MM.1S (cell line): ENCODE results near the gene ATG101.

ENCODE experiments used
- DNase-seq: peaks from one replicate; pipeline ENCODE4 v3.0.0-alpha.2; 2015
- H2AFZ ChIP-seq: fragments of 300-600 bp; sonication (generic); 2 replicates; pipeline ENCODE4 v1.6.0; 2016; ENCODE audit warnings: antibody characterized with exemption, low read length
- H3F3A ChIP-seq: fragments of 300-600 bp; sonication (generic); 2 replicates; pipeline ENCODE4 v1.6.1; 2016; ENCODE audit warnings: mild to moderate bottlenecking, antibody characterized with exemption, low read length, moderate library complexity, mixed read lengths; ENCODE audit not compliant: insufficient read depth
- H3K27ac ChIP-seq: fragments of 300-600 bp; sonication (generic); 2 replicates; pipeline ENCODE4 v1.5.1; 2016; ENCODE audit warnings: mild to moderate bottlenecking, low read length
- H3K27me3 ChIP-seq: fragments of 300-600 bp; sonication (generic); replicated peaks from 2 replicates; pipeline ENCODE4 v1.6.0; 2016; ENCODE audit warnings: low read length; ENCODE audit not compliant: insufficient read depth
- H3K36me3 ChIP-seq: fragments of 300-600 bp; sonication (generic); replicated peaks from 2 replicates; pipeline ENCODE4 v1.6.1; 2016; ENCODE audit warnings: mild to moderate bottlenecking, low read length, mixed read lengths; ENCODE audit not compliant: insufficient read depth
- H3K4me1 ChIP-seq: fragments of 300-600 bp; sonication (generic); 2 replicates; pipeline ENCODE4 v1.6.1; 2016; ENCODE audit warnings: low read length, mixed read lengths
- H3K4me2 ChIP-seq: fragments of 300-600 bp; sonication (generic); 2 replicates; pipeline ENCODE4 v1.6.0; 2016; ENCODE audit warnings: low read depth, low read length
- H3K4me3 ChIP-seq: fragments of 300-600 bp; sonication (generic); 2 replicates; pipeline ENCODE4 v1.5.1; 2016; ENCODE audit warnings: low read length, mixed read lengths
- H3K79me2 ChIP-seq: fragments of 300-600 bp; sonication (generic); 2 replicates; pipeline ENCODE4 v1.6.1; 2016; ENCODE audit warnings: mixed run types, low read length, mixed read lengths
- H3K9ac ChIP-seq: fragments of 300-600 bp; sonication (generic); 2 replicates; pipeline ENCODE4 v1.6.1; 2016; ENCODE audit warnings: low read length, mixed read lengths
- H3K9me2 ChIP-seq: fragments of 300-600 bp; sonication (generic); replicated peaks from 2 replicates; pipeline ENCODE4 v1.6.1; 2016; ENCODE audit warnings: mild to moderate bottlenecking, low read length, mixed read lengths; ENCODE audit not compliant: insufficient read depth
- H3K9me3 ChIP-seq: fragments of 300-600 bp; sonication (generic); replicated peaks from 2 replicates; pipeline ENCODE4 v1.6.1; 2016; ENCODE audit warnings: mild to moderate bottlenecking, low read length, mixed read lengths; ENCODE audit not compliant: insufficient read depth
- H4K20me1 ChIP-seq: fragments of 300-600 bp; sonication (generic); 2 replicates; pipeline ENCODE4 v1.6.1; 2016; ENCODE audit warnings: mild to moderate bottlenecking, low read length, moderate library complexity, mixed read lengths; ENCODE audit not compliant: insufficient read depth
- CTCF ChIP-seq: fragments of 300-600 bp; sonication (generic); IDR thresholded peaks from 2 replicates; pipeline ENCODE4 v1.5.1; 2016; ENCODE audit warnings: antibody characterized with exemption, low read length, mixed read lengths
- EZH2 ChIP-seq: fragments of 300-600 bp; sonication (generic); optimal IDR thresholded peaks from 2 replicates; pipeline ENCODE3; 2017; ENCODE audit warnings: low read depth, mild to moderate bottlenecking, antibody characterized with exemption, low read length, mixed read lengths
- EZH2phosphoT487 ChIP-seq: fragments of 300-600 bp; sonication (generic); IDR thresholded peaks from 2 replicates; pipeline ENCODE4 v1.6.1; 2018; ENCODE audit warnings: antibody characterized with exemption, low read length

ATG101 gene

GRCh38 chr12:52054833-52055730, 14.7 kb upstream of the ATG101 start:
- Histone ChIP-seq H3K4me1 (peaks cover 22% of the 10 kb centered on the region), H3K9ac (no peak overlapping the region), H3K27ac (no peak overlapping the region), H2AFZ (no peak overlapping the region), H3K79me2 (no peaks in the 10 kb centered on the region), H4K20me1 (no peaks in the 10 kb centered on the region), H3K36me3 (no peaks in the 10 kb centered on the region), H3K9me2 (no peaks in the 10 kb centered on the region), H3K4me2 (no peak overlapping the region), H3K27me3 (no peaks in the 10 kb centered on the region), H3K9me3 (no peaks in the 10 kb centered on the region), H3K4me3 (no peak overlapping the region), H3F3A (peaks cover 20% of the 10 kb centered on the region)
- DNase-seq: no peak
- no peak for TF ChIP-seq EZH2
- no peak for TF ChIP-seq CTCF
- no peak for TF ChIP-seq EZH2phosphoT487

GRCh38 chr12:52055731-52056711, 13.8 kb upstream of the ATG101 start:
- no peaks in the 10 kb centered on the region for H3K36me3 ChIP-seq
- H3F3A ChIP-seq: peaks cover 12% of the 10 kb centered on the region
- H3K9ac ChIP-seq: no peak overlapping the region
- no peak overlapping the region for H3K4me3 ChIP-seq
- no peaks in the 10 kb centered on the region for H4K20me1 ChIP-seq
- no peaks in the 10 kb centered on the region for H3K27me3 ChIP-seq
- no peak for DNase-seq
- H3K4me1 ChIP-seq: peaks cover 16% of the 10 kb centered on the region
- no peaks in the 10 kb centered on the region for H3K79me2 ChIP-seq
- TF ChIP-seq EZH2: no peak
- no peak for TF ChIP-seq EZH2phosphoT487
- no peak for TF ChIP-seq CTCF
- no peak overlapping the region for H3K27ac ChIP-seq
- no peak overlapping the region for H2AFZ ChIP-seq
- H3K9me2 ChIP-seq: no peaks in the 10 kb centered on the region
- no peaks in the 10 kb centered on the region for H3K9me3 ChIP-seq
- no peak overlapping the region for H3K4me2 ChIP-seq

- 0 out of 2 replicates have a peak, but pooled peaks cover 4% of the 10 kb centered on the region for H3F3A ChIP-seq
- no peak for DNase-seq
- no peak overlapping the region for H3K4me3 ChIP-seq
- no peak overlapping the region for H3K4me2 ChIP-seq
- no peaks in the 10 kb centered on the region for H3K36me3 ChIP-seq
- no peak overlapping the region for H2AFZ ChIP-seq
- peaks cover 11% of the 10 kb centered on the region for H3K4me1 ChIP-seq
- no peak overlapping the region for H3K27ac ChIP-seq
- no peaks in the 10 kb centered on the region for H3K9me3 ChIP-seq
- H3K27me3 ChIP-seq: no peaks in the 10 kb centered on the region
- no peaks in the 10 kb centered on the region for H3K9me2 ChIP-seq
- H4K20me1 ChIP-seq: no peaks in the 10 kb centered on the region
- H3K9ac ChIP-seq: no peak overlapping the region
- TF ChIP-seq CTCF (no peak), EZH2 (no peak), EZH2phosphoT487 (no peak)
- no peaks in the 10 kb centered on the region for H3K79me2 ChIP-seq
Measured at GRCh38 chr12:52056801-52057637, 12.8 kb upstream of the ATG101 start.
